NCI-H526 treated with DMSO at 0.1 percent for 48 hours (cell line): Measurements from ENCODE around the gene RACGAP1.

Experiments used
- DNase-seq: peaks from one replicate; lab custom pipeline; 2025; lab: John Stamatoyannopoulos, UW

The RACGAP1 gene

GRCh38 chr12:49969027-49969426 lies 56.3 kb downstream of the RACGAP1 start:
- no peak for DNase-seq

DNA sequence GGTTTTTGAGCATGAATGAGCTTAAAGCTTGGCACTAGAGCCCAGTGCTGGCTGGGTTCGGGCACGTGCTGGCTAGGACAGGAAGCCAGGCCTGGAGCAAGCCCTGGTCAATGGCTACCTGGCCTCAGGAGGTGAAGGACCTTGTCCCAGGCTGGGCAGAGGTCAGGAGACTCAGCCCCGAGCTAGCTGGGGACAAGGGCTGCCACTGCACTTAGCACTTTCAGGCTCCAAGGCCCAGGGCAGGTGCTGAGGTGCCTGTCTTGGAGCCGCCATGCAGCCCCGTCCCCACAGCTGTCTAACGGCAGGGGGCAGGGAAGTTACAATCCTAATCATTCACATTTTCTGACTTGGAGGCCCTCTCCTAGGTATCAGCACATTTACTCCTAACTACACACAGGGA lies 56.8 kb downstream of the RACGAP1 start:
- DNase-seq, result no peak

GRCh38 chr12:49967777-49968250 lies 57.5 kb downstream of the RACGAP1 start:
- no peak for DNase-seq

- DNase-seq, result peak; percentile 69
Observed at GRCh38 chr12:49967042-49967776, 58.1 kb downstream of the RACGAP1 start.

- no peak for DNase-seq
Observed at GRCh38 chr12:49966511-49967041, 58.7 kb downstream of the RACGAP1 start.

- no peak for DNase-seq
Observed at GRCh38 chr12:49965836-49966235, 59.5 kb downstream of the RACGAP1 start.

GRCh38 chr12:49964849-49965624 lies 60.3 kb downstream of the RACGAP1 start:
- no peak for DNase-seq

- DNase-seq, result no peak
Observed at GRCh38 chr12:49963976-49964815, 61.1 kb downstream of the RACGAP1 start.

GRCh38 chr12:49962861-49963765 lies 62.2 kb downstream of the RACGAP1 start:
- no peak for DNase-seq

DNA sequence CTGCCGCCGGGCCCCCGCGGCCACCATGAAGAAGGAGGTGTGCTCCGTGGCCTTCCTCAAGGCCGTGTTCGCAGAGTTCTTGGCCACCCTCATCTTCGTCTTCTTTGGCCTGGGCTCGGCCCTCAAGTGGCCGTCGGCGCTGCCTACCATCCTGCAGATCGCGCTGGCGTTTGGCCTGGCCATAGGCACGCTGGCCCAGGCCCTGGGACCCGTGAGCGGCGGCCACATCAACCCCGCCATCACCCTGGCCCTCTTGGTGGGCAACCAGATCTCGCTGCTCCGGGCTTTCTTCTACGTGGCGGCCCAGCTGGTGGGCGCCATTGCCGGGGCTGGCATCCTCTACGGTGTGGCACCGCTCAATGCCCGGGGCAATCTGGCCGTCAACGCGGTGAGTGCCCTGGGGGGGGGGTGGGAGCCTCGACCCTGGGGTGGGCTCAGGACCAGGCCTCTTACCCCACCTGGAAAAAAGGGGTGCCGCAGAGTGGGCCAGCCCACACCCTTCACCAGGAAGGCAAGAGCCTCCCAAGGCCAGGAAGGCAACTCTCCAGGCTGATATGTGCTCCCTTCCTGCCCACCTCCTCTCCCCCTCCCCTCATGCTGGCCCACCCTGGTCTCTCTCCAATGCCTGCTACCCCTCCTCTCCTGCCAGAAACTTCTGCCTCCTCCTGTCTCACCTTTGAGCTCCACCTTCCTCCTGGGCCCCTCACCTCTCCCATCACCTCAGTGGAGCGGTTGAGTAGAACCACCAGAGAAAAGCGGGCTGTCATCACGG lies 63.1 kb downstream of the RACGAP1 start:
- DNase-seq, result no peak

GRCh38 chr12:49961111-49961922 lies 64.0 kb downstream of the RACGAP1 start, which contains the start of gene AQP5:
Gene AQP5, plus strand, starts transcription at chr12:49961872. Its CDS starts 146 bp downstream, at chr12:49962018.
- DNase-seq, result no peak

DNA sequence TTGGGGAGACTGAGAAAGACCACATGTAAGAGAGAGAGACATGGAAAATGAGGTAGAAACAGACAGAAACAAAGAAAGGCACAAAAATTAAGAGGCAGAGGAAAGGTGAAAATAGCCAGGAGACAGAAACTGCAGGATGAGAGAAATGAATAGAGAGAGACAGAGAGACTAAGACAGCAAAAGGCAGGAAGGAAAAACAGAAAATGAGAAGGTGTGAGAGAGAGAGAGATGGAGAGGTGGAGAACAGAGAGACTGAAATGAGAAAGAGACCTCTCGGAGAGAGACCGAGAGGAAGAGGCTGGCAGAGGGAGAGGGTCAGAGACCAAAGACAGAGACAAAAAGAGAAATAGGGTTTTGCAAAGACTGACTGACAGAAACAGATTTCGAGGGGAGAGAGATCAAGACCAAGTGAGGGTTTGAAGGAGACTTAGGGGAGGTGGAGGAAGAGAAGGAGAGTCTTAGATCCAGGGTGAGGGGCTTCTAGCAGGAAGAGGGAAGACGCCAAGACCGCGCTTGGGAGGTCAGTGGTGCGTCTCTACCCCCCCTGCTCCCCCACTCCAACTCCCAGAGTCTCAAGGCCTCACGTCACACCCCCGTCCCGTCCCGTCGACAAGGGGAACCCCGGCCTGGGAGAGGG lies 64.7 kb downstream of the RACGAP1 start:
- DNase-seq, result no peak

- no peak for DNase-seq
Observed at GRCh38 chr12:49959685-49960473, 65.4 kb downstream of the RACGAP1 start.

DNA sequence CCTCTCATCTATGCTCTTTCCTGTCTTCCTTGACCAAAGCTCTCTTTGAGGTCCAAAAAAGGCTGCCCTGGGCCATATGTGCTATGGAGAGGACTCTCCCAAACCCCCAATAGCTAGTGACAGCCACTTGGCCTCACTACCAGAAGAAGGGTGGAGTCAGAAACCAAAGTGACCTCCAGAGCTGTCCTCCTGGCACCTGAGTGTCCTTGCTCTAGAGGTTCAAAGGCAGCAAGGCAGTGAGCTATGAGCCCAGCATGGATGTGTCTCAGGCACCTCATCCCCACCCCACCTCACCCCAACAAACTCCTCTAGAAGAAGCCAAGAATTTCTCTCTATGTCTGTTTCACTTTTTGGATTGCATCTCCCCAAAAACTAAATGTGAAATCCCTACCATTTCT lies 67.7 kb downstream of the RACGAP1 start:
- DNase-seq, result no peak

DNA sequence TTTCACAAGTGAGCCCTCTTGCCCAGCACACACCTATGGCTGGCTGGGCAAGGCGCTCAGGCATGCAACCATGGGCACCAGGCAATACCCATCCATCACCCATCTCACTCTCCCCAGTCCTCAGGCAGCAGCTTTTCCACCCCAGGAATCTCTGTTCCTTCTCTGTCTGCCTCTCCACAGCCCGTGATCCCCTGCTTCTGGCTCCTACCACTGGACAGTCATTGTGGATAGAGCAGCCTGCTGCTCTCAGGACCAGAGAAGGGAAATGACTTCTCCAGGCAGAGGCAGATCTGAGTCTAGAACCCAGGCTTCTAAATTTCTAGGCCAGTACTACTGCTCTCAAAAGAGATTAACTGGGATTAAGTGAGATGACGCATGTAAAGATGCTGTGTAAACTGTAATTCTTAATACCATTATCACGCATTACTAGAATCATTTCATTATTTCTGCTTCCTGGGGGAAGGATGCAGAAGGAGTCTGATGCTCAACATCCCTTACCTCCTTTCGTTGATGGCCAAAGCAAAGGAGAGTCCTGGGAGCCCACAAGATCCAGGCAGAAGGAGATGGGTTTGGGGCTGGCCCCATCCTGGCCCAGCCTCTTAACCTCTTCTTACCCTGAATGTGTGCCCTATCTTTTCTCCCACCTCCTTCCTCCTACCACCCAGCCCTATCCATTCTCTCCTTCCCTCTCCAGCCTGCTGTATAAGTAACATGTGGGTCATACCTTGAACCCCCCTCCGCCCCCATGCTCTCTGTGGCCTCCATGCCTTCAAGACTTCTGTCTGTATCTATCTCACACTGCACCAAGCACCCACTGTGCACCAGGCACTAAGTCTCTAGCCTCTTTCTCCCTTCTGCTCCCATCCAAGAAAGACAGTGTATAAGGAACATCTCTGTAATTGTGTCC lies 68.4 kb downstream of the RACGAP1 start:
- no peak for DNase-seq

- no peak for DNase-seq
Observed at GRCh38 chr12:49955899-49956662, 69.2 kb downstream of the RACGAP1 start.
